ENCODE data around the gene CGB2. TPM values are rescaled to one million over a fixed set of nuclear protein-coding genes. Genes with fewer than 3 reads are reported as not detected.
A peak's percentile ranks its signal among the peaks of the same experiment; 100 is the strongest.

Gene CGB2
- total RNA-seq, 4 donors from 2014 or later, result not detected

DNA sequence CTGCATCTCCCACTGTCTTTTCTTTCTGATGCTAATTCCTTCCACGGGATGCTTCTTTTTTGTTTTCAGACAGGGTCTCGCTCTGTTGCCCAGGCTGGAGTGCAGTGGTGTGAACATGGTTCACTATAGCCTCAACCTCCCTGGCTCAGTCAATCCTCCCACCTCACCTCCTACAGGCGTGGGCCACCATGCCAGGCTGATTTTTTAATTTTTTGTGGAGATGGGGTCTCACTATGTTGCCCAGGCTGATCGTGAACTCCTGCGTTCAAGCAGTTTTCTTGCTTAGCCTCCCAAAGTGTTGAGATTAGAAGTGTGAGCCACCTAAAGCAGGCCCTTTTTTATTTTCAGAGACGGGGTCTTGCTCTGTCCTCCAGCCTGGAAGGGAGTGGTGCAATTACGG, 43.4 kb upstream of the CGB2 start:
- Histone ChIP-seq H3K36me3 (peaks cover 0 to 36% (median 0%) of the 10 kb centered on the region in 3 donors), H3K27ac (no peak overlapping the region), H3K27me3 (no peaks in the 10 kb centered on the region), H3K4me1 (peaks cover 0 to 20% (median 6%) of the 10 kb centered on the region in 4 donors), H3K9me3 (no peaks in the 10 kb centered on the region), H3K4me3 (no peak overlapping the region)
- TF ChIP-seq POLR2A (IDR thresholded peaks at IDR 0.05), result no peak
- TF ChIP-seq CTCF (IDR thresholded peaks at IDR 0.05), result no peak
- no peak for DNase-seq

- Histone ChIP-seq H3K4me3 (no peak overlapping the region), H3K36me3 (peaks cover 0 to 34% (median 0%) of the 10 kb centered on the region in 3 donors), H3K9me3 (no peaks in the 10 kb centered on the region), H3K27ac (no peak overlapping the region), H3K4me1 (peaks cover 0 to 20% (median 6%) of the 10 kb centered on the region in 4 donors), H3K27me3 (no peaks in the 10 kb centered on the region)
- no peak for TF ChIP-seq CTCF (IDR thresholded peaks at IDR 0.05)
- TF ChIP-seq POLR2A (IDR thresholded peaks at IDR 0.05), result no peak
- DNase-seq, result no peak
These were observed 42.8 kb upstream of the CGB2 start for GRCh38 chr19:48988860-48989259.

DNA sequence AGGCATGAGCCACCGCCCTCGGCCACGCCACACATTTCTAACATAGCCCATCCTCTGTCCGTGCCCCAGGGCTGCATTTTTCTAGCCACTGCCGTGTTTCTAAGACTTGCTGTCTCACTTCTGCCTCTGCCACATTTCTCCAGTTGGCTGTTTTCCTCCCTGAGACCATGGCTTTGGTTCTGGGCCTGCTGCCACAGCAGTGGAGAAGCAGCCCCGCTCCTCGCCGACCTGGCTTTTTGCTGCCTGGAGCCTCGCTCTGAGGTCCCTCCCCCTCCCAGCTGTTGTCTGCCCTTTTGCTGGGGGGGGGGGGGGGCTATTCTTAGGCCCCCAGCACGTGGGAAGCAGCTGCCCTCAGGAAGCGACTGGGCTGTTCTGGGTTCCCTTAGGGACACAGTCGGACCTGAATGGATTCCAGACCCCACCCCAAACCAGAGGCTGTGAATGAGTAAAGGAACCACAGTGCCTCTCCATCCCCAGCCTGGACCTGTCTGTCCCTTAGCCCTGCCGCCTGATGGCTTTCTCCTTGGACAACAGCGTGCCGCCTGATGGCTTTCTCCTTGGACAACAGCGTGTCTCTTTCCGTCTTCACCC, 41.9 kb upstream of the CGB2 start:
- DNase-seq, result no peak
- no peaks in the 10 kb centered on the region for H3K9me3 ChIP-seq
- H3K27ac ChIP-seq, result no peak overlapping the region
- TF ChIP-seq CTCF (IDR thresholded peaks at IDR 0.05) (no peak), POLR2A (IDR thresholded peaks at IDR 0.05) (no peak)
- H3K4me3 ChIP-seq, result no peak overlapping the region
- no peaks in the 10 kb centered on the region for H3K27me3 ChIP-seq
- peaks cover 0 to 26% (median 0%) of the 10 kb centered on the region in 3 donors for H3K36me3 ChIP-seq
- peaks cover 5 to 27% (median 13%) of the 10 kb centered on the region in 4 donors for H3K4me1 ChIP-seq

GRCh38 chr19:48990400-48990799, 41.3 kb upstream of the CGB2 start:
- no peak for DNase-seq
- no peak for TF ChIP-seq POLR2A (IDR thresholded peaks at IDR 0.05)
- no peak for TF ChIP-seq CTCF (IDR thresholded peaks at IDR 0.05)
- Histone ChIP-seq H3K9me3 (no peaks in the 10 kb centered on the region), H3K36me3 (peaks cover 0 to 20% (median 0%) of the 10 kb centered on the region in 3 donors), H3K4me1 (peaks cover 5 to 31% (median 13%) of the 10 kb centered on the region in 4 donors), H3K27me3 (no peaks in the 10 kb centered on the region), H3K4me3 (no peak overlapping the region), H3K27ac (no peak overlapping the region)

- H3K27ac ChIP-seq, result peak overlapping the region in 1 of 4 donors; percentile 5
- no peak for DNase-seq
- H3K27me3 ChIP-seq, result no peaks in the 10 kb centered on the region
- TF ChIP-seq CTCF (IDR thresholded peaks at IDR 0.05), result no peak
- TF ChIP-seq POLR2A (IDR thresholded peaks at IDR 0.05), result no peak
- H3K4me3 ChIP-seq, result peak overlapping the region in 1 of 4 donors; percentile 89
- H3K4me1 ChIP-seq, result peaks cover 5 to 31% (median 13%) of the 10 kb centered on the region in 4 donors
- H3K9me3 ChIP-seq, result no peaks in the 10 kb centered on the region
- peaks cover 0 to 16% (median 0%) of the 10 kb centered on the region in 3 donors for H3K36me3 ChIP-seq
These were observed 40.6 kb upstream of the CGB2 start for GRCh38 chr19:48991011-48991609.
